Measurements from ENCODE around the gene NANOGP8.
"Not testable (repeated sequence)": the region's sequence is repeated elsewhere in the genome, so short reads cannot be mapped to it uniquely, and the experiment has no call there.

NANOGP8 gene

GRCh38 chr15:35085176-35085919, at the start of gene NANOGP8:
TSS of gene NANOGP8 (minus strand) at chr15:35085295. CDS start at chr15:35085110, 185 bp downstream.
- DNase-seq, CTCF ChIA-PET, H3K27ac Mint-ChIP-seq, H3K27me3 Mint-ChIP-seq, H3K36me3 Mint-ChIP-seq, H3K4me1 Mint-ChIP-seq, H3K4me3 Mint-ChIP-seq, H3K9me3 Mint-ChIP-seq: not testable (repeated sequence)

- DNase-seq, result no peak
- H3K4me1 Mint-ChIP-seq, result no peaks in the 10 kb centered on the region
- H3K9me3 Mint-ChIP-seq, result no peaks in the 10 kb centered on the region
- H3K27ac Mint-ChIP-seq, result no peak overlapping the region
- no peaks in the 10 kb centered on the region for H3K27me3 Mint-ChIP-seq
- no peaks in the 10 kb centered on the region for H3K36me3 Mint-ChIP-seq
- H3K4me3 Mint-ChIP-seq, result no peak overlapping the region
- CTCF ChIA-PET, result no interaction called here
Observed at GRCh38 chr15:35134299-35134698, 49.2 kb upstream of the NANOGP8 start.

GRCh38 chr15:35130245-35130644, 45.1 kb upstream of the NANOGP8 start:
- peaks cover 4% of the 10 kb centered on the region for H3K27me3 Mint-ChIP-seq
- H3K36me3 Mint-ChIP-seq, result no peaks in the 10 kb centered on the region
- H3K9me3 Mint-ChIP-seq, result no peaks in the 10 kb centered on the region
- no peaks in the 10 kb centered on the region for H3K4me1 Mint-ChIP-seq
- no peak for DNase-seq
- H3K27ac Mint-ChIP-seq, result no peak overlapping the region
- H3K4me3 Mint-ChIP-seq, result no peak overlapping the region
- CTCF ChIA-PET, result no interaction called here

- Mint-ChIP-seq H3K27ac (no peak overlapping the region), H3K4me3 (no peak overlapping the region), H3K36me3 (no peaks in the 10 kb centered on the region), H3K4me1 (no peaks in the 10 kb centered on the region), H3K27me3 (peaks cover 4% of the 10 kb centered on the region), H3K9me3 (no peaks in the 10 kb centered on the region)
- CTCF ChIA-PET, result no interaction called here
- DNase-seq, result no peak
Observed at GRCh38 chr15:35129361-35129760, 44.3 kb upstream of the NANOGP8 start.

- Mint-ChIP-seq H3K27ac (no peak overlapping the region), H3K4me1 (no peaks in the 10 kb centered on the region)
Observed at GRCh38 chr15:35127717-35128116, 42.6 kb upstream of the NANOGP8 start.

GRCh38 chr15:35126236-35126635, 41.1 kb upstream of the NANOGP8 start:
- H3K27ac Mint-ChIP-seq, result no peak overlapping the region
- no peaks in the 10 kb centered on the region for H3K9me3 Mint-ChIP-seq
- no peak for DNase-seq
- H3K36me3 Mint-ChIP-seq, result no peaks in the 10 kb centered on the region
- CTCF ChIA-PET, result no interaction called here
- no peaks in the 10 kb centered on the region for H3K4me1 Mint-ChIP-seq
- no peak overlapping the region for H3K4me3 Mint-ChIP-seq
- peaks cover 4% of the 10 kb centered on the region for H3K27me3 Mint-ChIP-seq

More at GRCh38 chr15:35127717-35128116, 42.6 kb upstream of the NANOGP8 start:
- peaks cover 4% of the 10 kb centered on the region for H3K27me3 Mint-ChIP-seq
- CTCF ChIA-PET, result no interaction called here
- no peaks in the 10 kb centered on the region for H3K9me3 Mint-ChIP-seq
- no peaks in the 10 kb centered on the region for H3K36me3 Mint-ChIP-seq
- DNase-seq, result no peak
- H3K4me3 Mint-ChIP-seq, result no peak overlapping the region

GRCh38 chr15:35123743-35124142, 38.6 kb upstream of the NANOGP8 start:
- no peak for DNase-seq
- CTCF ChIA-PET, result no interaction called here
- Mint-ChIP-seq H3K4me1 (no peaks in the 10 kb centered on the region), H3K27ac (no peak overlapping the region), H3K27me3 (peaks cover 4% of the 10 kb centered on the region), H3K9me3 (no peaks in the 10 kb centered on the region), H3K36me3 (no peaks in the 10 kb centered on the region), H3K4me3 (no peak overlapping the region)

GRCh38 chr15:35121611-35122359, 36.7 kb upstream of the NANOGP8 start:
- Mint-ChIP-seq H3K4me1 (no peaks in the 10 kb centered on the region), H3K27ac (no peak overlapping the region), H3K27me3 (no peaks in the 10 kb centered on the region), H3K36me3 (no peaks in the 10 kb centered on the region), H3K9me3 (no peaks in the 10 kb centered on the region), H3K4me3 (no peak overlapping the region)
- CTCF ChIA-PET, result no interaction called here
- DNase-seq, result no peak

- no peak for DNase-seq
- H3K27ac Mint-ChIP-seq, result no peak overlapping the region
- CTCF ChIA-PET, result no interaction called here
- no peak overlapping the region for H3K4me3 Mint-ChIP-seq
- no peaks in the 10 kb centered on the region for H3K27me3 Mint-ChIP-seq
- H3K4me1 Mint-ChIP-seq, result no peaks in the 10 kb centered on the region
- H3K9me3 Mint-ChIP-seq, result no peaks in the 10 kb centered on the region
- no peaks in the 10 kb centered on the region for H3K36me3 Mint-ChIP-seq
Observed at GRCh38 chr15:35120173-35120572, 35.1 kb upstream of the NANOGP8 start.

- Mint-ChIP-seq H3K27me3 (no peaks in the 10 kb centered on the region), H3K36me3 (no peaks in the 10 kb centered on the region), H3K4me1 (no peaks in the 10 kb centered on the region), H3K9me3 (no peaks in the 10 kb centered on the region), H3K4me3 (no peak overlapping the region), H3K27ac (no peak overlapping the region)
- CTCF ChIA-PET, result no interaction called here
- no peak for DNase-seq
Observed at GRCh38 chr15:35118960-35119359, 33.9 kb upstream of the NANOGP8 start.

- no peak overlapping the region for H3K27ac Mint-ChIP-seq
- no peaks in the 10 kb centered on the region for H3K4me1 Mint-ChIP-seq
- H3K9me3 Mint-ChIP-seq, result no peaks in the 10 kb centered on the region
- CTCF ChIA-PET, result no interaction called here
- no peak for DNase-seq
- H3K27me3 Mint-ChIP-seq, result no peaks in the 10 kb centered on the region
- H3K36me3 Mint-ChIP-seq, result no peaks in the 10 kb centered on the region
- H3K4me3 Mint-ChIP-seq, result no peak overlapping the region
Observed at GRCh38 chr15:35117543-35118265, 32.6 kb upstream of the NANOGP8 start.

GRCh38 chr15:35115155-35115725, 30.1 kb upstream of the NANOGP8 start:
- Mint-ChIP-seq H3K4me1 (no peaks in the 10 kb centered on the region), H3K27ac (no peak overlapping the region), H3K36me3 (no peaks in the 10 kb centered on the region), H3K4me3 (no peak overlapping the region), H3K9me3 (no peaks in the 10 kb centered on the region), H3K27me3 (no peaks in the 10 kb centered on the region)
- CTCF ChIA-PET, result no interaction called here
- DNase-seq, result no peak

- CTCF ChIA-PET, result no interaction called here
- no peaks in the 10 kb centered on the region for H3K4me1 Mint-ChIP-seq
Observed at GRCh38 chr15:35112346-35112745, 27.3 kb upstream of the NANOGP8 start.

GRCh38 chr15:35111861-35112260, 26.8 kb upstream of the NANOGP8 start:
- DNase-seq, result no peak
- Mint-ChIP-seq H3K27ac (no peak overlapping the region), H3K4me1 (no peaks in the 10 kb centered on the region), H3K27me3 (no peaks in the 10 kb centered on the region), H3K9me3 (no peaks in the 10 kb centered on the region), H3K4me3 (no peak overlapping the region), H3K36me3 (no peaks in the 10 kb centered on the region)
- CTCF ChIA-PET, result no interaction called here

More at GRCh38 chr15:35112346-35112745, 27.3 kb upstream of the NANOGP8 start:
- Mint-ChIP-seq H3K9me3 (no peaks in the 10 kb centered on the region), H3K4me3 (no peak overlapping the region), H3K27me3 (no peaks in the 10 kb centered on the region), H3K27ac (no peak overlapping the region), H3K36me3 (no peaks in the 10 kb centered on the region)
- no peak for DNase-seq

Data from activated naive CD4-positive, alpha-beta T cell treated with anti-CD3 and anti-CD28 coated beads, Interleukin-2, amount 10 ng/mL, durations not matched to agents 7 days and 5 days (primary cell).